Nephron progenitor cell (in vitro differentiated cells): ENCODE measurements around the gene LHFPL2.

Experiments
- DNase-seq: peaks from one replicate; pipeline ENCODE4 v3.0.0; 2021
- H3K27ac Mint-ChIP-seq: 2 replicates; pipeline ENCODE4 v1.8.0; 2021; ENCODE audit warnings: mild to moderate bottlenecking, moderate library complexity, mixed read lengths
- H3K27me3 Mint-ChIP-seq: 2 replicates; pipeline ENCODE4 v1.8.0; 2021; ENCODE audit warnings: mild to moderate bottlenecking, low read depth, mixed read lengths; ENCODE audit not compliant: poor library complexity
- H3K36me3 Mint-ChIP-seq: 2 replicates; pipeline ENCODE4 v1.8.0; 2021; ENCODE audit warnings: low read depth, mixed read lengths
- H3K4me1 Mint-ChIP-seq: 2 replicates; pipeline ENCODE4 v1.8.0; 2021; ENCODE audit warnings: mixed read lengths
- H3K4me3 Mint-ChIP-seq: 2 replicates; pipeline ENCODE4 v1.8.0; 2021; ENCODE audit warnings: mild to moderate bottlenecking, moderate library complexity, mixed read lengths
- H3K9me3 Mint-ChIP-seq: 2 replicates; pipeline ENCODE4 v1.8.0; 2021; ENCODE audit warnings: mild to moderate bottlenecking, moderate library complexity, mixed read lengths
- TF ChIP-seq, protein P1 (sequence below): fragments of 200-600 bp; sonication (generic); IDR thresholded peaks from 2 replicates; pipeline ENCODE4 v1.5.0; 2021; ENCODE audit warnings: antibody characterized with exemption

LHFPL2 gene

DNA sequence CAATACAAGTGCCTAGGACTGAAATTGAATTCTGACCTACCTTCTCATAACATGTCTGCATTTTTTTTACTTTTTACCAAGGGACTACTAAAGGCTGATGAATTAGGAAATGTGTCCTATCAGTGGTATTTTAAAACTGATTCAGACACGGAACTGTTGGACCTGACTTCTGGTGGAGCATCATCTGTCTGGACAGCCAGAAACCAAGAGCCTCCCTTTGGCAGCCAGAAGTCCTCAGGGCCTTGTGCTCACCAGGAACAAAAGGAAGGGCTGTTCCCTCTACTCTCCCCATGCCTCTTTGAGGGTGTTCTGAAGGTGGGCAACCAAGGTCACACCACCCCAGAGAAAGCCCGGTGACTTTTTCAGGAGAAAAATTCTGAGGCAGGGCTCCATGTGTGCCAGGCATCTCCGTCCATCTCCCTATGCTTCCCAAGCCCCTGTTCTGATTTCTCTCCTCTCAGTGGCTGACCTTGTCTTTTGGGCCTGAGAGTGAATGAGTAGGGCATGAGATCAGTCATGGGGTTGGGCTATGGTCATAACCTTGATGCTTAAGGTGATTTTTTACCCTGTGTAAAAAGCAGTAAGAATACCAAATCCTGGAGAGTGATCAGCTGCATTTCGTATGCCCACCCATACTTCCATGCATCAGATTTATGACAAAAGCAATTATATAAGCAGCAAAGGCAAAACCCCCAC lies 144.5 kb downstream of the LHFPL2 start:
- peak overlapping the region; percentile 97 for H3K27ac Mint-ChIP-seq
- no peaks in the 10 kb centered on the region for H3K27me3 Mint-ChIP-seq
- peaks cover 33% of the 10 kb centered on the region for H3K36me3 Mint-ChIP-seq
- no peak overlapping the region for H3K4me3 Mint-ChIP-seq
- no peak for DNase-seq
- no peaks in the 10 kb centered on the region for H3K9me3 Mint-ChIP-seq
- TF ChIP-seq, protein P1, sequence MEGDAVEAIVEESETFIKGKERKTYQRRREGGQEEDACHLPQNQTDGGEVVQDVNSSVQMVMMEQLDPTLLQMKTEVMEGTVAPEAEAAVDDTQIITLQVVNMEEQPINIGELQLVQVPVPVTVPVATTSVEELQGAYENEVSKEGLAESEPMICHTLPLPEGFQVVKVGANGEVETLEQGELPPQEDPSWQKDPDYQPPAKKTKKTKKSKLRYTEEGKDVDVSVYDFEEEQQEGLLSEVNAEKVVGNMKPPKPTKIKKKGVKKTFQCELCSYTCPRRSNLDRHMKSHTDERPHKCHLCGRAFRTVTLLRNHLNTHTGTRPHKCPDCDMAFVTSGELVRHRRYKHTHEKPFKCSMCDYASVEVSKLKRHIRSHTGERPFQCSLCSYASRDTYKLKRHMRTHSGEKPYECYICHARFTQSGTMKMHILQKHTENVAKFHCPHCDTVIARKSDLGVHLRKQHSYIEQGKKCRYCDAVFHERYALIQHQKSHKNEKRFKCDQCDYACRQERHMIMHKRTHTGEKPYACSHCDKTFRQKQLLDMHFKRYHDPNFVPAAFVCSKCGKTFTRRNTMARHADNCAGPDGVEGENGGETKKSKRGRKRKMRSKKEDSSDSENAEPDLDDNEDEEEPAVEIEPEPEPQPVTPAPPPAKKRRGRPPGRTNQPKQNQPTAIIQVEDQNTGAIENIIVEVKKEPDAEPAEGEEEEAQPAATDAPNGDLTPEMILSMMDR, result no peak
- peaks cover 89% of the 10 kb centered on the region for H3K4me1 Mint-ChIP-seq

DNA sequence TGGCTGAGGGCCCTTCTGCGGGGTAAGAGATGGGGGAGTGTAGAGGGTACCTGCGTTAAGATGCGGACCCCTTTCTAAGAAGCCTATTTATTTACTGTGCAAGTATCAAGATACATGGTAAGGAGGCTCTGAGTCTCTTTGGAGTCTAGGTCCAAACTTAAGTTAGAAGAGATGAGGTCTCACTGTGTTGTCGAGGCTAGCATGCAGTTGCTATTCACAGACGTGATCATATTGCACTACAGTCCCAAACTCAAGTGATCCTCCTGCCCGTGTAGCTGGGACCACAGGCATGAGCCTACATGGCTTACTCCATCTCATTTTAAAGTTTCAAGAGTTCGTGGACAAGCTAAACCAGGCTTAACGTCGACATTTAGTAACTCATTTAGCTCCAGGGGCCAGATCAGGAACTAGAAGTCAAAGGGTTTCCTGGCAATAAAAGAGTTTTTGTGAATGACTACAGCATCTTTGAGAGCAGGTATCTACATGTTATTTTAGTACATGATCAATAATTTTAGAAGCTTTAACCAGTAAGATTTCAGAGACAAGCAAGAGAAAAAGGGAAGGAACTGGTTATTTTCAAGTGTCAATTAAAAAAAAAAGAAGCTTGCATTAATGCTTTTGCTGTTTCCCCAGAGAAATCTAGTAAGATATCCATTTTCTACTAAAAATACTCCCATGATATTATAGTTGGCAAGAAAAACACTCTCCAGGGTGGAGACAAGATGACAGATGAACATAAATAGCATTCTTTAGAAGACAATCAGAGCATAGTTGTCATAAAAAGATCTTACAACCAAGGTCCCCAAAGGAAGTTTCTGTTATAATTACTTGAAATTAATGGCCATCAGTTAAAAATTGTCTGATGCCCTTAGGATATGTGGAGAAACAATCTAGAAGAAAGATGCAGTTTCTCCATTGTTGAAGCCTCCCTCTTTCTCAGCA lies 146.9 kb downstream of the LHFPL2 start:
- H3K4me3 Mint-ChIP-seq, result no peak overlapping the region
- peak overlapping the region; percentile 69 for H3K27ac Mint-ChIP-seq

DNA sequence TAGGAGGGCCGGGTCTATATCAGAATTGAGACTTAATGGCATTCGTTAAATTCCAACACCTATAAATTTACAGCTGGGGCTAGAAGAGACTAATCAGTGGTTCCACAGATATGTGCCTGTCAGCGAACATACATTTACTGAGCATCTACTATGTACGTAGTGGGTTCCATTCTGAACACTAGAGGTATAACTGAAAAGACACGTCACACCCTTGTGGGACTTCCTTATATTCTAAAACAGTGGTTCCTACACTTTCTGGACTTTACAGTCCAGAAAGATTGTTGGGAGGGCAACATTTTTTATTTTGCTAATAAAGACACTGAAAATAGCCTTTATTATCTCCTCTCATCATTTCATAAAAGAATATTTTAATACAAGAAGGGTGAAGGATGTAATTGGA lies 147.7 kb downstream of the LHFPL2 start:
- Mint-ChIP-seq H3K9me3 (no peaks in the 10 kb centered on the region), H3K27me3 (no peaks in the 10 kb centered on the region), H3K4me1 (peaks cover 88% of the 10 kb centered on the region), H3K27ac (peak overlapping the region; percentile 69), H3K4me3 (no peak overlapping the region), H3K36me3 (peaks cover 61% of the 10 kb centered on the region)
- no peak for DNase-seq
- TF ChIP-seq, protein P1, result no peak

More for the DNA sequence above, 146.9 kb downstream of the LHFPL2 start:
- H3K4me1 Mint-ChIP-seq, result peaks cover 88% of the 10 kb centered on the region
- H3K27me3 Mint-ChIP-seq, result no peaks in the 10 kb centered on the region
- H3K9me3 Mint-ChIP-seq, result no peaks in the 10 kb centered on the region
- no peak for DNase-seq
- TF ChIP-seq, protein P1, result no peak
- H3K36me3 Mint-ChIP-seq, result peaks cover 56% of the 10 kb centered on the region

DNA sequence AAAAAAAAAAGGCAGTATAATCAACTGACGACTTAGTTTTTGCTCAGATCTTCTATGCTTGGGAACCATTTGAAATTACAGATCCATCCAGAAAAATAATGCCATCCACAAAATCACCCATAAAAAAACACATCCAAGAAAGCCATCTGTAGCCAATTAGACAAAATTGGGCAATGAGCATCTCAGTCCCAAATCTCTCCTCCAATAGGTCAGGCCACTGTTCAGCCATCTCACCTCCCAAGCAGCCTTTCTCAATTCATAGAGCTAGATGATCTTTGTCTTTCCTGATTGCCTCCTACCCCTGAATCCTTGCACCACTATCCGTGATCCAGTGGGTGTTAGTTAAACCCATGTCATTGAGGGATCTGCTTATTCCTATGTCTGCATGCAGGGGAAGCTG lies 148.5 kb downstream of the LHFPL2 start:
- no peak for DNase-seq
- Mint-ChIP-seq H3K9me3 (no peaks in the 10 kb centered on the region), H3K4me3 (no peak overlapping the region), H3K27ac (no peak overlapping the region), H3K27me3 (no peaks in the 10 kb centered on the region), H3K36me3 (peaks cover 67% of the 10 kb centered on the region), H3K4me1 (peaks cover 88% of the 10 kb centered on the region)
- TF ChIP-seq, protein P1, result no peak

GRCh38 chr5:78499485-78499884 lies 149.1 kb downstream of the LHFPL2 start:
- DNase-seq, result no peak

More at GRCh38 chr5:78499485-78499884, 149.1 kb downstream of the LHFPL2 start:
- Mint-ChIP-seq H3K4me3 (no peak overlapping the region), H3K27me3 (no peaks in the 10 kb centered on the region), H3K27ac (peak overlapping the region; percentile 52), H3K36me3 (peaks cover 70% of the 10 kb centered on the region), H3K9me3 (no peaks in the 10 kb centered on the region), H3K4me1 (peaks cover 88% of the 10 kb centered on the region)
- TF ChIP-seq, protein P1, result no peak
